PC-3 (cell line): Measurements from ENCODE around the gene ESR1. TPM values are rescaled to one million over a fixed set of nuclear protein-coding genes. Genes with fewer than 3 reads are reported as not detected.

Experiments
- ATAC-seq: fragments of 200-7000 bp; cut with Tn5 transposase; 2 replicates; pipeline ENCODE4 v1.9.1; 2020; ENCODE audit warnings: mild to moderate bottlenecking, moderate library complexity
- BruUV-seq: library from RNA; stranded (reverse); fragments of 400-500 nt; replicated peaks from 2 replicates; lab custom pipeline; 2021; lab: Mats Ljungman, UMichigan
- CTCF ChIA-PET: fragments of 300-600 bp; sonication (Branson Sonifier 250); formaldehyde crosslinking; loops from one replicate; lab custom pipeline; 2022; ENCODE audit warnings: antibody characterized with exemption; lab: Charles Lee
- POLR2A ChIA-PET: fragments of 300-600 bp; sonication (Branson Sonifier 250); formaldehyde crosslinking; loops from one replicate; lab custom pipeline; 2022; ENCODE audit warnings: antibody characterized with exemption; ENCODE audit not compliant: unreplicated experiment; lab: Charles Lee
- DNase-seq: peaks from one replicate; pipeline ENCODE4 v3.0.0-alpha.2; 2015
- H2AFZ ChIP-seq: fragments of 300-600 bp; sonication (generic); 2 replicates; pipeline ENCODE4 v1.6.0; 2016; ENCODE audit warnings: antibody characterized with exemption, low read length
- H3F3A ChIP-seq: fragments of 300-600 bp; sonication (generic); one replicate; pipeline ENCODE4 v1.6.0; 2017; ENCODE audit warnings: antibody characterized with exemption, low read length, control low read depth, mild to moderate bottlenecking; ENCODE audit not compliant: unreplicated experiment
- H3K27ac ChIP-seq: fragments of 300-600 bp; sonication (generic); 2 replicates; pipeline ENCODE4 v1.5.1; 2016; ENCODE audit warnings: mild to moderate bottlenecking, low read length
- H3K27me3 ChIP-seq: fragments of 300-600 bp; sonication (generic); 2 replicates; pipeline ENCODE4 v1.6.1; 2016; ENCODE audit warnings: low read length, mixed read lengths
- H3K36me3 ChIP-seq: fragments of 300-600 bp; sonication (generic); 2 replicates; pipeline ENCODE4 v1.6.1; 2016; ENCODE audit warnings: low read depth, mixed run types, low read length, mixed read lengths
- H3K4me1 ChIP-seq: fragments of 300-600 bp; sonication (generic); 2 replicates; pipeline ENCODE4 v1.5.1; 2016; ENCODE audit warnings: low read length; ENCODE audit not compliant: insufficient read depth
- H3K4me2 ChIP-seq: fragments of 300-600 bp; sonication (generic); 2 replicates; pipeline ENCODE4 v1.6.0; 2016; ENCODE audit warnings: low read length
- H3K4me3 ChIP-seq: fragments of 300-600 bp; sonication (generic); 2 replicates; pipeline ENCODE4 v1.5.1; 2016; ENCODE audit warnings: mild to moderate bottlenecking, low read length, mixed read lengths
- H3K79me2 ChIP-seq: fragments of 300-600 bp; sonication (generic); 2 replicates; pipeline ENCODE4 v1.6.1; 2017; ENCODE audit warnings: low read length, mixed read lengths
- H3K9ac ChIP-seq: fragments of 300-600 bp; sonication (generic); 2 replicates; pipeline ENCODE4 v1.6.0; 2016; ENCODE audit warnings: mild to moderate bottlenecking, low read length
- H3K9me2 ChIP-seq: fragments of 300-600 bp; sonication (generic); replicated peaks from 2 replicates; pipeline ENCODE4 v1.6.1; 2016; ENCODE audit warnings: mixed run types, low read length, mixed read lengths
- H3K9me3 ChIP-seq: fragments of 300-600 bp; sonication (generic); 2 replicates; pipeline ENCODE4 v1.6.1; 2016; ENCODE audit warnings: low read length, mixed read lengths
- H4K20me1 ChIP-seq: fragments of 300-600 bp; sonication (generic); 2 replicates; pipeline ENCODE4 v1.6.1; 2016; ENCODE audit warnings: low read length, mixed read lengths
- CTCF ChIP-seq: fragments of 300-600 bp; sonication (generic); conservative IDR thresholded peaks from 2 replicates; pipeline ENCODE4 v1.5.1; 2017; ENCODE audit warnings: antibody characterized with exemption, low read depth, mild to moderate bottlenecking, low read length
- EZH2 ChIP-seq: fragments of 300-600 bp; sonication (generic); IDR thresholded peaks from one replicate; pipeline ENCODE4 v1.6.1; 2017; ENCODE audit warnings: antibody characterized with exemption, mild to moderate bottlenecking, low read length; ENCODE audit not compliant: unreplicated experiment
- EZH2phosphoT487 ChIP-seq: fragments of 300-600 bp; sonication (generic); IDR thresholded peaks from 2 replicates; pipeline ENCODE4 v1.6.1; 2018; ENCODE audit warnings: mild to moderate bottlenecking, antibody characterized with exemption, low read length, borderline replicate concordance
- intact Hi-C: fragments of 100-400 bp; cut with micrococcal nuclease; formaldehyde crosslinking; loops from 2 replicates; pipeline ENCODE4 v1.9.0; 2023
- total RNA-seq: library from RNA; depleted of rRNA; stranded (reverse); fragments of >200 nt; gene quantifications from 2 replicates; pipeline ENCODE4 v1.2.3, GENCODE V29; 2014

Gene ESR1
- total RNA-seq, 1 experiment from 2014 or later, result 5.9 TPM

- Histone ChIP-seq H2AFZ (no peak overlapping the region), H3K9ac (peak overlapping the region; percentile 19; the same call in 1 of the 2 replicates), H3K27ac (peak overlapping the region; percentile 64), H3K4me2 (peak overlapping the region; percentile 8; the same call in 1 of the 2 replicates), H3K9me3 (no peaks in the 10 kb centered on the region), H4K20me1 (no peaks in the 10 kb centered on the region), H3F3A (no peaks in the 10 kb centered on the region), H3K27me3 (peaks cover 26% of the 10 kb centered on the region; the same call in 1 of the 2 replicates), H3K4me3 (no peak overlapping the region), H3K9me2 (no peaks in the 10 kb centered on the region), H3K36me3 (no peaks in the 10 kb centered on the region), H3K79me2 (peaks cover 17% of the 10 kb centered on the region; the same call in 1 of the 2 replicates), H3K4me1 (peaks cover 17% of the 10 kb centered on the region)
- TF ChIP-seq EZH2phosphoT487 (no peak), EZH2 (no peak), CTCF (no peak)
- no TSS peak for BruUV-seq
- DNase-seq (no peak), ATAC-seq (no peak)
- ChIA-PET POLR2A (no interaction called here), CTCF (no interaction called here)
- intact Hi-C loops, result no loop called here
Measured at GRCh38 chr6:151814614-151815013, 7.1 kb downstream of the ESR1 start.

GRCh38 chr6:151822252-151823111, 15.0 kb downstream of the ESR1 start:
- Histone ChIP-seq H3K36me3 (no peaks in the 10 kb centered on the region), H3K9me2 (no peaks in the 10 kb centered on the region), H3K79me2 (no peaks in the 10 kb centered on the region), H3F3A (no peaks in the 10 kb centered on the region), H3K27ac (no peak overlapping the region), H4K20me1 (no peaks in the 10 kb centered on the region), H3K4me1 (no peaks in the 10 kb centered on the region), H3K9ac (no peak overlapping the region), H2AFZ (peak overlapping the region; percentile 48), H3K4me3 (no peak overlapping the region), H3K4me2 (peak overlapping the region; percentile 26; the same call in 1 of the 2 replicates), H3K9me3 (no peaks in the 10 kb centered on the region), H3K27me3 (no peaks in the 10 kb centered on the region; the same call in 1 of the 2 replicates)
- DNase-seq (no peak), ATAC-seq (no peak)
- intact Hi-C loops, result no loop called here
- POLR2A ChIA-PET, result no interaction called here
- no TSS peak for BruUV-seq
- CTCF ChIA-PET, result interaction anchor here (0.6 kb wide), 1 partner anchor 46 kb away, joined by 5 read pairs; no protein-coding TSS in a partner anchor
- TF ChIP-seq EZH2 (no peak), CTCF (no peak), EZH2phosphoT487 (no peak)
